ENCODE measurements around the gene NOL12.
"Not testable (repeated sequence)": the region's sequence is repeated elsewhere in the genome, so short reads cannot be mapped to it uniquely, and the experiment has no call there.

NOL12 gene

GRCh38 chr22:37715760-37716159, 29.6 kb downstream of the NOL12 start:
- H3K36me3 ChIP-seq (ENCODE audit: control insufficient read depth, insufficient read depth, low read length) = peaks cover 15% of the 10 kb centered on the region
- no CpG with 5 or more reads among the region's 7 CpGs for WGBS (ENCODE audit: insufficient coverage, insufficient read length)
- no peak overlapping the region for H3K27ac ChIP-seq (ENCODE audit: low read length)
- H3K4me3 ChIP-seq (ENCODE audit: low read length) = no peak overlapping the region
- no peaks in the 10 kb centered on the region; the same call in 1 of the 2 replicates for H3K4me1 ChIP-seq (ENCODE audit: control insufficient read depth, insufficient read depth, low read length)
- no peaks in the 10 kb centered on the region for H3K27me3 ChIP-seq (ENCODE audit: control insufficient read depth, insufficient read depth, low read length)
- DNase-seq (ENCODE audit: low read depth, low spot score) = no peak
- no peaks in the 10 kb centered on the region for H3K9me3 ChIP-seq (ENCODE audit: control insufficient read depth, insufficient read depth, low read length)

GRCh38 chr22:37716708-37717107, 30.6 kb downstream of the NOL12 start:
- H3K9me3 ChIP-seq (ENCODE audit: control insufficient read depth, insufficient read depth, low read length) = no peaks in the 10 kb centered on the region
- no peak overlapping the region for H3K27ac ChIP-seq (ENCODE audit: low read length)
- WGBS (ENCODE audit: insufficient coverage, insufficient read length) = no CpG with 5 or more reads among the region's 9 CpGs
- no peaks in the 10 kb centered on the region; the same call in 1 of the 2 replicates for H3K4me1 ChIP-seq (ENCODE audit: control insufficient read depth, insufficient read depth, low read length)
- no peak overlapping the region for H3K4me3 ChIP-seq (ENCODE audit: low read length)
- no peaks in the 10 kb centered on the region for H3K27me3 ChIP-seq (ENCODE audit: control insufficient read depth, insufficient read depth, low read length)
- DNase-seq (ENCODE audit: low read depth, low spot score) = no peak
- peaks cover 15% of the 10 kb centered on the region for H3K36me3 ChIP-seq (ENCODE audit: control insufficient read depth, insufficient read depth, low read length)

GRCh38 chr22:37717235-37717634, 31.1 kb downstream of the NOL12 start:
- peaks cover 15% of the 10 kb centered on the region for H3K36me3 ChIP-seq (ENCODE audit: control insufficient read depth, insufficient read depth, low read length)
- not testable (repeated sequence) for H3K27me3 ChIP-seq (ENCODE audit: control insufficient read depth, insufficient read depth, low read length); H3K4me3 ChIP-seq (ENCODE audit: low read length); DNase-seq (ENCODE audit: low read depth, low spot score); H3K27ac ChIP-seq (ENCODE audit: low read length); H3K9me3 ChIP-seq (ENCODE audit: control insufficient read depth, insufficient read depth, low read length); H3K4me1 ChIP-seq (ENCODE audit: control insufficient read depth, insufficient read depth, low read length)
- WGBS (ENCODE audit: insufficient coverage, insufficient read length) = no CpG with 5 or more reads among the region's 7 CpGs

GRCh38 chr22:37717746-37718305, 31.7 kb downstream of the NOL12 start:
- H3K27ac ChIP-seq (ENCODE audit: low read length); H3K9me3 ChIP-seq (ENCODE audit: control insufficient read depth, insufficient read depth, low read length); H3K4me1 ChIP-seq (ENCODE audit: control insufficient read depth, insufficient read depth, low read length); H3K4me3 ChIP-seq (ENCODE audit: low read length); DNase-seq (ENCODE audit: low read depth, low spot score); H3K27me3 ChIP-seq (ENCODE audit: control insufficient read depth, insufficient read depth, low read length): not testable (repeated sequence)
- H3K36me3 ChIP-seq (ENCODE audit: control insufficient read depth, insufficient read depth, low read length) = peaks cover 17% of the 10 kb centered on the region
- no CpG with 5 or more reads among the region's 38 CpGs for WGBS (ENCODE audit: insufficient coverage, insufficient read length)

GRCh38 chr22:37725551-37726240, 39.6 kb downstream of the NOL12 start:
- H3K36me3 ChIP-seq (ENCODE audit: control insufficient read depth, insufficient read depth, low read length) = peaks cover 13% of the 10 kb centered on the region
- H3K27me3 ChIP-seq (ENCODE audit: control insufficient read depth, insufficient read depth, low read length) = no peaks in the 10 kb centered on the region
- no peak for DNase-seq (ENCODE audit: low read depth, low spot score)
- WGBS (ENCODE audit: insufficient coverage, insufficient read length) = no CpG with 5 or more reads among the region's 25 CpGs
- H3K27ac ChIP-seq (ENCODE audit: low read length) = no peak overlapping the region
- no peak overlapping the region for H3K4me3 ChIP-seq (ENCODE audit: low read length)
- H3K9me3 ChIP-seq (ENCODE audit: control insufficient read depth, insufficient read depth, low read length) = no peaks in the 10 kb centered on the region
- no peaks in the 10 kb centered on the region for H3K4me1 ChIP-seq (ENCODE audit: control insufficient read depth, insufficient read depth, low read length)

- Histone ChIP-seq H3K27ac (ENCODE audit: low read length) (no peak overlapping the region), H3K9me3 (ENCODE audit: control insufficient read depth, insufficient read depth, low read length) (no peaks in the 10 kb centered on the region), H3K27me3 (ENCODE audit: control insufficient read depth, insufficient read depth, low read length) (no peaks in the 10 kb centered on the region), H3K4me3 (ENCODE audit: low read length) (no peak overlapping the region), H3K4me1 (ENCODE audit: control insufficient read depth, insufficient read depth, low read length) (no peaks in the 10 kb centered on the region), H3K36me3 (ENCODE audit: control insufficient read depth, insufficient read depth, low read length) (peaks cover 13% of the 10 kb centered on the region)
- no peak for DNase-seq (ENCODE audit: low read depth, low spot score)
- WGBS (ENCODE audit: insufficient coverage, insufficient read length) = no CpG with 5 or more reads among the region's 20 CpGs
Measured at GRCh38 chr22:37726241-37726887, 40.2 kb downstream of the NOL12 start.

- peaks cover 3% of the 10 kb centered on the region for H3K36me3 ChIP-seq (ENCODE audit: control insufficient read depth, insufficient read depth, low read length)
- no peak overlapping the region for H3K27ac ChIP-seq (ENCODE audit: low read length)
- DNase-seq (ENCODE audit: low read depth, low spot score) = no peak
- H3K9me3 ChIP-seq (ENCODE audit: control insufficient read depth, insufficient read depth, low read length) = no peaks in the 10 kb centered on the region
- H3K4me1 ChIP-seq (ENCODE audit: control insufficient read depth, insufficient read depth, low read length) = no peaks in the 10 kb centered on the region; the same call in 1 of the 2 replicates
- H3K4me3 ChIP-seq (ENCODE audit: low read length) = no peak overlapping the region
- no peaks in the 10 kb centered on the region for H3K27me3 ChIP-seq (ENCODE audit: control insufficient read depth, insufficient read depth, low read length)
- WGBS (ENCODE audit: insufficient coverage, insufficient read length) = no CpG with 5 or more reads among the region's 1 CpG
Measured at GRCh38 chr22:37728620-37729019, 42.5 kb downstream of the NOL12 start.

GRCh38 chr22:37731804-37732471, 45.8 kb downstream of the NOL12 start:
- WGBS (ENCODE audit: insufficient coverage, insufficient read length) = no CpG with 5 or more reads among the region's 13 CpGs
- DNase-seq (ENCODE audit: low read depth, low spot score) = no peak

GRCh38 chr22:37732699-37733607, 46.8 kb downstream of the NOL12 start:
- Histone ChIP-seq H3K27ac (ENCODE audit: low read length) (no peak overlapping the region), H3K27me3 (ENCODE audit: control insufficient read depth, insufficient read depth, low read length) (peaks cover 4% of the 10 kb centered on the region; the same call in 1 of the 2 replicates), H3K4me3 (ENCODE audit: low read length) (no peak overlapping the region), H3K9me3 (ENCODE audit: control insufficient read depth, insufficient read depth, low read length) (no peaks in the 10 kb centered on the region), H3K4me1 (ENCODE audit: control insufficient read depth, insufficient read depth, low read length) (no peaks in the 10 kb centered on the region; the same call in 1 of the 2 replicates), H3K36me3 (ENCODE audit: control insufficient read depth, insufficient read depth, low read length) (peaks cover 3% of the 10 kb centered on the region; the same call in 1 of the 2 replicates)
- no CpG with 5 or more reads among the region's 19 CpGs for WGBS (ENCODE audit: insufficient coverage, insufficient read length)
- no peak for DNase-seq (ENCODE audit: low read depth, low spot score)

More at GRCh38 chr22:37731804-37732471, 45.8 kb downstream of the NOL12 start:
- Histone ChIP-seq H3K4me3 (ENCODE audit: low read length) (no peak overlapping the region), H3K27ac (ENCODE audit: low read length) (no peak overlapping the region), H3K36me3 (ENCODE audit: control insufficient read depth, insufficient read depth, low read length) (peaks cover 3% of the 10 kb centered on the region; the same call in 1 of the 2 replicates), H3K27me3 (ENCODE audit: control insufficient read depth, insufficient read depth, low read length) (peaks cover 1% of the 10 kb centered on the region; the same call in 1 of the 2 replicates), H3K9me3 (ENCODE audit: control insufficient read depth, insufficient read depth, low read length) (no peaks in the 10 kb centered on the region), H3K4me1 (ENCODE audit: control insufficient read depth, insufficient read depth, low read length) (no peaks in the 10 kb centered on the region; the same call in 1 of the 2 replicates)
